ENCODE results near the gene FAM98A.

Gene FAM98A

DNA sequence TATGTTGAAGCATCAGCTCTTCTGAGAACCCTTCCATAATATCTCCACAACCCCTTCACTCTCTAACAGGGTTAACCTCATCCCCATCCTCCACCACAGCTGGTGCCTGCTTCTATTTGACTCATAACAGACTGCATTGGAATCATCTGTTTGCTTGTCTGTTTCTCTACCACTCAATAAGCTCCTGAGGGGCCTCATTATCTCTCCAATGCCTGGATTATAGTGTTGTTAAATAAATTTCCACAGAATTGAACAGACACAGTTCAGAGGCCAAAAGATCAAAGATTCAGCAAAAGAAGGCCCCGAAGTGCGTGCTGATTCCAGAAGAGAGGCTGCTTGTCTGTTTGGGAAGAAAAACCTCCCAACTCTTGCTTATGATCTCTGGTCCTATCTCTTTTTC, 33.7 kb upstream of the FAM98A start:
- H3K4me3 ChIP-seq (replicated peaks in 1 of 2; ENCODE audit: low read depth in 2 of 2, low read length in 2 of 2) = no peak overlapping the region
- no peak for DNase-seq (ENCODE audit: low read depth in 2 of 2)
- TF ChIP-seq CTCF (IDR thresholded peaks at IDR 0.05; ENCODE audit: low read depth, low read length) = no peak

DNA sequence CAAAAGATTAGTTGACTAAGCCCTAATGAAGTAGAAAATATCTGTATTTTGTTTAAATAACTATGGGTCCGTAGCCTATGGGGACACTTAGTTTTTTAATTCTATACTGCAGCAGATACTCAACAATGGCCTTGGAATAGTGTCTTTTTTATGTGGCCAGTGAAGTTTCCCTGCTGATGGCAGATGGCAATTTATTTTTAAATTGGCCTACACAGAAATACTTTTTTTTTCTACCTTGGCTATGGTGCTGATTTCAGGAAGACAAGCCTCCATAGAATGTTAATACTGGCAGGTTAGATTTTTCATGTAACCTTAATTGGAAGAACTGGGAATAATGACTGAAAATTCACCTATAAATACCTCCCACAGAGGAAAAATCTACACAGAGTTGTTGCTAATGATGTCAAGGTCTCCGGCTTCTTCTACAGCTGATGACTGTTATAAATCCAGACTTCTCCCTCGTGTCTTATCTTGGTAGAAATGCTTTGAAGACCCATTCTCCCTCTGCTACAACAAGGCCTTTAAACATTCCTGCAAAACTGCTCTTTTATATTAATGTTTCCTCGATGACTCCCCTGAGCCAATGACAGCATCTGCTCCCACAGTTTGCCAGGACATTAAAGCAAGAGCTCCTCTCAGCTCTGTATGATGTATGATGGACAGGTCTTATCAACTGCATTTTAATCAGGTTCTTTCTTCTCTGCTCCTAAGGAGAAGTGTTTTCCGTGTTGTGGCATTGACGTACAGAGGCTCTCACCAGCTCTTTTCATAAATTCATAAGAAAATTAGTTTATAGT, 29.1 kb upstream of the FAM98A start:
- no peak for DNase-seq (ENCODE audit: low read depth in 2 of 2)
- H3K4me3 ChIP-seq (replicated peaks in 1 of 2; ENCODE audit: low read depth in 2 of 2, low read length in 2 of 2) = no peak overlapping the region
- no peak for TF ChIP-seq CTCF (IDR thresholded peaks at IDR 0.05; ENCODE audit: low read depth, low read length)

DNA sequence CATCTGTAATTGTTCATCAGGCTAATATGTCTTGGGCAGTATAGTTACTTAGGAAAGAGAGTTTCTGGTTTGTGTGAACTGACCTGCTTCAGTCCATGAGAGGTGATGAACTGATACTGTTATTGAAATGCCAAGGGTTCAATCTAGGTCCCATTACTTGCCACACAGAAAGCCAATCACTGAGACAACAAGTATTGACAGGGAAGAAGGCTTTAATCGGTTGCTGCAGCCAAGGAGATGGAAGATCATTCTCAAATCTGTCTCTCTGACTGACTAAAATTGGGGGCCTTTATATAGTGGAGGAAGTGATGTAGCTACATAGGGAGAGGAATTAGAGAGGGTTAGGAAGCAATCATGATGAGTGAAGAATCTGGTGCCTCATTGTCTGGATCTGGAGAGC, 19.9 kb upstream of the FAM98A start:
- no peak overlapping the region for H3K4me3 ChIP-seq (replicated peaks in 1 of 2; ENCODE audit: low read depth in 2 of 2, low read length in 2 of 2)
- TF ChIP-seq CTCF (IDR thresholded peaks at IDR 0.05; ENCODE audit: low read depth, low read length) = no peak
- no peak for DNase-seq (ENCODE audit: low read depth in 2 of 2)

DNA sequence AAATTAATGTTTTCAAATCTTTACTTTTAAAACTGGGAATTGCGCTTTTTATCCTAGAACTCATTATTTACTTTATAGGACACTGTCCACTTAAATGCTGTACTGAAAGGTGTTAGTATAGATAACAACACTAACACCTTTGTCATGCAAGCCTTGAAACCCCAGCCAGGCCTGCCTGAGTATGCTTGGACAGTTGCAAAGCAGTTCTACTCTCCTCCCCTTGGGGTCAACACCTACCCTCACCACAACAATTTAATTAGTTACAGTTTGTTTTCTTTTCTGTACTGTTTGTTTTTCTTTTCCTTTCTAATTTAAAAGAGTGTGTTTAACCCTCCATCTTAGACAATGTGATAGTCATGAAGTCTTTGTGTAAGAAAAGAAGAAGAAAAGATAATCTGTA, 18.9 kb upstream of the FAM98A start:
- TF ChIP-seq CTCF (IDR thresholded peaks at IDR 0.05; ENCODE audit: low read depth, low read length) = no peak
- H3K4me3 ChIP-seq (replicated peaks in 1 of 2; ENCODE audit: low read depth in 2 of 2, low read length in 2 of 2) = no peak overlapping the region
- DNase-seq (ENCODE audit: low read depth in 2 of 2) = no peak

- H3K4me3 ChIP-seq (replicated peaks in 1 of 2; ENCODE audit: low read depth in 2 of 2, low read length in 2 of 2) = no peak overlapping the region
- TF ChIP-seq CTCF (IDR thresholded peaks at IDR 0.05; ENCODE audit: low read depth, low read length) = no peak
- no peak for DNase-seq (ENCODE audit: low read depth in 2 of 2)
Measured at GRCh38 chr2:33617401-33617800, 18.3 kb upstream of the FAM98A start.

DNA sequence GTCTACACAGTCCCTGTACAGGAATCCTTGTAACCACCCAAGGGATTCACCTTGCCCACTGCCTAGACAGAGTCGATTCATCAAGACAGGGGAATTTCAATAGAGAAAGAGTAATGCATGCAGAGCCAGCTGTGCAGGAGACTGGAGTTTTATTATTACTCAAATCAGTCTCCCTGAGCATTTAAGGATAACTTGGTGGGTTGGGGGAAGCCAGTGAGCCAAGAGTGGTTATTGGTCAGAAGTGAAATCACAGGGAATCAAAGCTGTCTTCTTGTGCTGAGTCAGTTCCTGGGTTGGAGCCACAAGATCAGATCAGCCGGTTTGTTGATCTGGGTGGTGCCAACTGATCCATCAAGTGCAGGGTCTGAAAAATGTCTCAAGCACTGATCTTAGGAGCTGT, 17.8 kb upstream of the FAM98A start:
- no peak for DNase-seq (ENCODE audit: low read depth in 2 of 2)
- TF ChIP-seq CTCF (IDR thresholded peaks at IDR 0.05; ENCODE audit: low read depth, low read length) = no peak
- no peak overlapping the region for H3K4me3 ChIP-seq (replicated peaks in 1 of 2; ENCODE audit: low read depth in 2 of 2, low read length in 2 of 2)

GRCh38 chr2:33614190-33614589, 15.1 kb upstream of the FAM98A start:
- DNase-seq (ENCODE audit: low read depth in 2 of 2) = no peak
- no peak for TF ChIP-seq CTCF (IDR thresholded peaks at IDR 0.05; ENCODE audit: low read depth, low read length)
- H3K4me3 ChIP-seq (replicated peaks in 1 of 2; ENCODE audit: low read depth in 2 of 2, low read length in 2 of 2) = no peak overlapping the region
